Measurements from ENCODE around the gene SSBP4. TPM values are rescaled to one million over a fixed set of nuclear protein-coding genes. Genes with fewer than 3 reads are reported as not detected.

SSBP4 gene
- total and polyA plus RNA-seq, 2 of the 4 experiments (the other 2 are of a cell fraction), result 14.9 to 39.7 TPM

DNA sequence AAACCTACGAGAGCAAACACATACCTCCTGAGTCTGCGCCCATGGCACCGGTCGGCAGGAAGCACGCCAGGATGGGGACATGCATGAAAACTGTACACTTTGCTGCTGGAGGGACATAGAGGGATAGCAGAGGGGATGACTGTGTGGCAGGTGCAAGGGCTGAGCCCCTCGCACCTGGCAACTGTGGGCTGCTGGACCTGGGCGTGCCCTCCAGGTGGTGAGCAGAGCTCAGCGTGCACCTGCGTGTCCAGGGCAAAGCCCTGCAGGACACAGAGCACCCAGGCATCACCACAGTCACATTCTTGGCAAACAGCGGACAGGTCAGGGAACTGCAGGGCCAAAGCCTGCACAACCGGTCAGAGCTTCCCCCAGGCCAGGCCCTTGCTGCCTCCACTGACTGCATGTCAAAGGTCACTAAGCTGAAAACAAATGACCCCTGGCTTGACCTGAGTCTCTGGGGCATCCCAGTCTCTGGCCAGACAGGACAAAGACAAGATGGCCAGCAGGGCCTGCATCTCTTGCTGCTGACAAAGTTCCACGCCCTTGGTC, 27.7 kb downstream of the SSBP4 start:
- no peak overlapping the region for H2BK20ac ChIP-seq (ENCODE audit: low read depth, low read length)
- H2AK5ac ChIP-seq (ENCODE audit: low read depth, low read length), result no peak overlapping the region
- ATAC-seq (ENCODE audit: low read depth) (no peak), DNase-seq (no peak)
- no peak overlapping the region for H3K14ac ChIP-seq (replicated peaks; ENCODE audit: low read depth, low read length)
- TF ChIP-seq SMC3 (IDR thresholded peaks at IDR 0.05; ENCODE audit: low read depth, low read length), result no peak
- TF ChIP-seq CHD1 (IDR thresholded peaks at IDR 0.05; ENCODE audit: low read depth, low read length), result no peak
- no peak for TF ChIP-seq MAZ (IDR thresholded peaks at IDR 0.05; ENCODE audit: borderline replicate concordance, low read depth, low read length)
- TF ChIP-seq BHLHE40 (IDR thresholded peaks at IDR 0.05; ENCODE audit: low read depth, low read length), result no peak
- H3K27ac ChIP-seq (ENCODE audit: insufficient read depth, low read length), result no peak overlapping the region
- dilution Hi-C loops (cut with HindIII; ENCODE audit: low sequenced_read_pairs, unreplicated experiment) (no loop called here), in situ Hi-C loops (cut with MboI; ENCODE audit: low sequenced_read_pairs) (no loop called here), intact Hi-C loops (cut with micrococcal nuclease) (no loop called here)
- 87% methylated on average over 5 of the region's 12 CpGs; no CpG with 5 or more reads in 1 of the 2 experiments for WGBS, 2 experiments (ENCODE audit: extremely low coverage in 2 of 2, insufficient read length in 1 of 2)
- H3K4me2 ChIP-seq (ENCODE audit: low read depth, low read length), result no peak overlapping the region
- no peak overlapping the region for H2BK120ac ChIP-seq (ENCODE audit: low read depth, low read length)
- no peaks in the 10 kb centered on the region for H3K9me3 ChIP-seq (ENCODE audit: control insufficient read depth, insufficient read depth, low read length)
- H3K56ac ChIP-seq (ENCODE audit: extremely low read depth, insufficient read depth, low read length), result no peak overlapping the region
- H3K4me1 ChIP-seq (ENCODE audit: control insufficient read depth, insufficient read depth, low read length), result peaks cover 2% of the 10 kb centered on the region
- peak overlapping the region; percentile 15 for H2AFZ ChIP-seq (replicated peaks; ENCODE audit: low read length, poor library complexity)
- no peaks in the 10 kb centered on the region for H3K27me3 ChIP-seq (ENCODE audit: control insufficient read depth, insufficient read depth, low read length)
- peaks cover 68% of the 10 kb centered on the region for H3K36me3 ChIP-seq (ENCODE audit: control insufficient read depth, insufficient read depth, low read length)
- H4K8ac ChIP-seq (ENCODE audit: low read depth in 2 of 2, low read length in 2 of 2), result no peak overlapping the region
- no peak overlapping the region for H2AK9ac ChIP-seq (replicated peaks; ENCODE audit: low read depth, low read length, poor library complexity)
- H4K91ac ChIP-seq (ENCODE audit: insufficient read depth, low read depth, low read length), result no peak overlapping the region
- no peak overlapping the region for H2BK5ac ChIP-seq (ENCODE audit: low read depth, low read length, poor library complexity, severe bottlenecking)
- CTCF ChIA-PET, result no interaction called here
- H2BK15ac ChIP-seq (ENCODE audit: low read depth, low read length), result no peak overlapping the region
- POLR2A ChIA-PET (ENCODE audit: unreplicated experiment), result no interaction called here
- no peak overlapping the region for H3K4me3 ChIP-seq (ENCODE audit: insufficient read depth, low read depth, low read length)
- H4K20me1 ChIP-seq (ENCODE audit: insufficient read depth, low read length), result peaks cover 49% of the 10 kb centered on the region
- H3K79me1 ChIP-seq (ENCODE audit: low read depth in 1 of 2, low read length in 2 of 2), result peaks cover 15 to 61% of the 10 kb centered on the region in 2 experiments
- H3K9me1 ChIP-seq (ENCODE audit: insufficient read depth, low read length), result peaks cover 7% of the 10 kb centered on the region; the same call in 1 of the 2 replicates
- H3K18ac ChIP-seq (ENCODE audit: low read depth, low read length), result no peak overlapping the region
- no peak overlapping the region for H3K23ac ChIP-seq (ENCODE audit: low read depth, low read length)
- BruUV-seq (replicated peaks), result no TSS peak
- H4K5ac ChIP-seq (ENCODE audit: low read depth, low read length), result no peak overlapping the region
- H3K4ac ChIP-seq (ENCODE audit: low read depth, low read length), result no peak overlapping the region
- no peak overlapping the region for H3K9ac ChIP-seq (ENCODE audit: low read depth, low read length)
